GM18505 (cell line): ENCODE data around the gene FLII.
A peak's percentile ranks its signal among the peaks of the same experiment; 100 is the strongest.
"Not testable (repeated sequence)": the region's sequence is repeated elsewhere in the genome, so short reads cannot be mapped to it uniquely, and the experiment has no call there.

Source experiments
- ATAC-seq: cut with Tn5 transposase; IDR thresholded peaks from one replicate; pipeline ENCODE4 v1.9.1; 2021; ENCODE audit not compliant: unreplicated experiment
- POLR2A ChIP-seq: IDR thresholded peaks from 4 replicates; pipeline ENCODE4 v1.6.1; 2011; ENCODE audit warnings: borderline replicate concordance; ENCODE audit not compliant: insufficient read depth, insufficient read length; ENCODE audit errors: extremely low read depth

The FLII gene

DNA sequence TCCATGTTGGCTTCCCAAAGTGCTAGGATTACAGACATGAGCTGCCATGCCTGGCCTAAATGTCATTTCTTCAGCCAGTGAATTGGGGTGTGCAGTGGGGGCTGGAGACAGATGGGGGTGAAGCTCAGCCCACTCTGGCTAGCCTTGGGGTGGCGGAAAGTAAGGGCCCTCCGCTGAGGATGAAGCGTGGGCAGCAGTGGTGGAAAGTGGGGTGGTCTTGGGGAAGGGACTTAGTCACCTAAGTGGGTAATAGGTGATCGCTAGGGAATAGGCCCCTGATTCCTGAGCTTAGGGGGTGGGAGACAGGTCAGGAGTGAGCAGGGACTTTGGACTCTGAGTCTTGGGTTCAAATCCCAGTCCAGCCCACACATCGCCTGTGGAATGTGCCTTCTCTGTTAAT lies 30.9 kb downstream of the FLII start:
- ATAC-seq = no peak

DNA sequence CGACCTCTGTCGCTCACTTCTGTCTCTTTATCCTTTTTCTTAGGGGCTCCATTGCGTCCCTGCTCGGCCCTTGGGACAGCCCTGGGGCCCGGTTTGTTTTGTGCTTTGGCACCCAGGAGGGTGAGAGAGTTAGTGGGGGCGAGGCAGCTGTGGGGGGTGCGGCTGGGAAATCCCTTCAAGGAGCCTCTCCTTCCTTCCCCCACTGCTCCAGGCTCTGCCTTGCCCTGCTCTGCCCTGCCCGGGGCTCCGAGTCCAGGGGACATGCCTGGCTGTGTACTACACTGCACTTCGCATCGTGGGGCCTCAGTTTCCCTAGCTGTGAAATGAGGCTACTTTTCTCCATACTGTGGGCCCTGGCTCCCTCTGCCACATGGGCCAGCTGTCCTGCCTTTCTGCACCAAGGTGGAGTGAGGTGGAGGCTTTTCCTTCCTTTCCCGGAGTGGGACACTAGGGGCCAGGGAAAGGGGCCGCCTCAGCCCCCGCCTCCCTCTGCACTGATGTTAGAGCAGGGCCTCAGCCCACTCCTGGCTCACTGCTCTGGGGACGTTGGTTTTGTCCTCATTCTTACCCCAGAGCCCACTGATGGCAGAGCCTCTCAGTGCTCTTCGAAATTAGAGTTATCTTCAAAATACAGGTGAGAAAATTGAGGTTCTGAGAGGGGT lies 32.1 kb downstream of the FLII start:
- no peak for ATAC-seq
- TF ChIP-seq POLR2A = no peak

More for the DNA sequence above, 30.9 kb downstream of the FLII start:
- no peak for TF ChIP-seq POLR2A

DNA sequence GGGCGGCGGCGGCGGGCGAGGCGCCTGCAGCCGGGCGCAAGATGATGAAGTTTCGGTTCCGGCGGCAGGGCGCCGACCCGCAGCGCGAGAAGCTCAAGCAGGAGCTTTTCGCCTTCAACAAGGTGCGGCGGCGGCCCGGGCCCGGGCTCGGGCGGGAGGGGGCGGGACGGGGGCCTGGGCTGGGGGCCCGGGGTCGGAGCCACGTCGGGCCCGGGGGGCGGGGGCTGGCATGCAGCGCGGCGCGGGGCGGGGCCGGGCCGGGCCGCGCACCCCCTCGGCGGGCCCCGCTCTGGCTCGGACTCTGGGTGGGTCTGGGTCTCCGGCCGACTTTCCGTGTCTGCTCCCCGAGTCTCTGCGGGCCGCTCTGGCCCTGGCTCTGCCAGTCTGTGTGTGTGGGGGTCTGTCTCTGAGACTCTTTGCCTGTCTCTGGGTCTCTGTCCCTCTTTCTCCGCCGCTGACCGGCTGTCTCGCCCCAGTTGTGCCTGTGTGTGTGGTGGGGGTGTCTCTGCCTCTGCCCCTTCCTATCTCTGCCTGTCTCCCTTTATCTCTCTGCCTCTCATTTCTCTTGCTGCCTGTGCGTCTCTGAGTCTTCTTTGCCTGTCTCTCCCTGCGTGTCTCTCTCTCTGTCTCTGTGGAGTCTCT lies 32.8 kb downstream of the FLII start:
- no peak for TF ChIP-seq POLR2A
- peak; percentile 16 for ATAC-seq

DNA sequence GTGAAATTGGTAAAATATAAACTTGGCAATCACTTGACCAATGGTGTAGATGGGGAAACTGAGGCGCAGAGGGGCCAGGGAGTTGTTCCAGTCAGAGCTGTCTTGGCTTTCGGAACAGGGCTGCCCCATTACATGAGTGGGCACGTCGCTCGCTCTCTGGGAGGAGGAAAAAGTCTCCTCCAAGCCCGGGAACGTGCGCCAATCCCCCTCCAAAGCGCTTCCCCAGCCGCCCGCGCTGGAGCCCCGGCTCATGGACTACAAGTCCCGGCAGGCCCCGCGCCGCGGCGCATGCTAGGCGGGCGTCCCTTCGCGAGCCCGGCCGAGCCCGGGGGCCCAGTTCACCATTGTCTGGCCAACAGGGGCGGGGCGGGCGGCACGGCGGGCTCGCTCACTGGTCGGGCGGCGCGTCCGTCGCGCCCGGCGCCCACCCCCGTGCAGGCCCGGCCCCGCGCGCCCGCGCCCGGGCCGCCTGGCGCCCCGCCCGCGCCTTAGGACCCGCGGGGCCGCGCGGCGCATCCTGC lies 33.4 kb downstream of the FLII start, which contains the start of gene LLGL1:
Gene LLGL1 (plus strand): TSS at position 515 of the 521 bp plus-strand sequence. CDS start 48 bp downstream, outside the sequence.
- peak; percentile 86 for ATAC-seq
- no peak for TF ChIP-seq POLR2A

DNA sequence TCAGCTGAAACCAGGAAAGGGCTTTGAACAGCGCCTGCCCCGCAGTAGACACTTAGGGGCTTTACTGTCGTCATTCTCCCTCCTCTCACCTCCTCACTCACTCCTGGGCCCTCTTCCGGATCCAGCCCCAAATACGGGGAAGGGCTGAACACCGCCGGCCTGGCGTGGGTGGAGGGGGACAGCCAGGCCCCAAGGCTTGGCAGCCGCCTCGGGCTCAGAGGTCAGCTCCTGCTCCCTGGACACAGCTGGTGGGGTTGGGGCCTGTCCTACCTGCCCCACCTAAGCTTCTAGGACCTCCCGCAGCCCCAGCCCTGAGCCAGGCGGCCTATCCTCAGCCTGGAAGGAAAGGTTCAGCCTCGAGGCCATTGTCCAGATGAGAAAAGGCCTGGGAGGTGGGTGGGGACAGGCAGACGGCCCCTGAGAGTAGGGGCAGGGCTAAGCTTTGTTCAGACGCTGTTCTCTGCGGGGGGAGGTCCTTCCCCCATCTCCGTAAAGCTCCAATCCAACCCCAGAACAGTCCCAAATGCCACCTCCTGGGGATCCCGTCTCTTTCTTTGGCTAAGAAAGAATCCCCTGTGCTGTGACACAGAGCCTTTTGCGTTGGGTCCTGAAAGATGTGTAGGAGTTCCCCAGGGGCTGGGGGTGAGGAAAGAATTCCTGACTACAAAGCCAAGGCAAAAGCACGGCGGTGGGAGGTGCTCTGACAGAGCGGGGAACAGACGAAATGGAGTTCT lies 34.0 kb downstream of the FLII start:
- no peak for ATAC-seq
- no peak for TF ChIP-seq POLR2A

DNA sequence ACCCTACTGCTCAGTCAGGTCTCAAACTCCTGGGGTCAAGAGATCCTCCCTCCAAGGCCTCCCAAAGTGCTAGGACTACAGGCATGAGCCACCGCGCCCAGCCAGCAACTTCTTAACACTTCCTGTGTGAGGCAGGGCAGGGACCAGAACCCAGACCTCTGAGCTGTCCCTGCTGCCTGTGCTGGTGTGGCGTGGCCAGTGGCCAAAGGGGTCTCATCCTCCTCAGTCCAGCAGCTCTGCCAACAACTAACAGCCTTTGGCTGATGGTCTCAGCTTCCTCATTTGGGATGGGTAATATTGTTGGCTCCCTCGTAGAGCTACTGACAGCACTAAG lies 34.5 kb downstream of the FLII start:
- TF ChIP-seq POLR2A = no peak
- no peak for ATAC-seq

DNA sequence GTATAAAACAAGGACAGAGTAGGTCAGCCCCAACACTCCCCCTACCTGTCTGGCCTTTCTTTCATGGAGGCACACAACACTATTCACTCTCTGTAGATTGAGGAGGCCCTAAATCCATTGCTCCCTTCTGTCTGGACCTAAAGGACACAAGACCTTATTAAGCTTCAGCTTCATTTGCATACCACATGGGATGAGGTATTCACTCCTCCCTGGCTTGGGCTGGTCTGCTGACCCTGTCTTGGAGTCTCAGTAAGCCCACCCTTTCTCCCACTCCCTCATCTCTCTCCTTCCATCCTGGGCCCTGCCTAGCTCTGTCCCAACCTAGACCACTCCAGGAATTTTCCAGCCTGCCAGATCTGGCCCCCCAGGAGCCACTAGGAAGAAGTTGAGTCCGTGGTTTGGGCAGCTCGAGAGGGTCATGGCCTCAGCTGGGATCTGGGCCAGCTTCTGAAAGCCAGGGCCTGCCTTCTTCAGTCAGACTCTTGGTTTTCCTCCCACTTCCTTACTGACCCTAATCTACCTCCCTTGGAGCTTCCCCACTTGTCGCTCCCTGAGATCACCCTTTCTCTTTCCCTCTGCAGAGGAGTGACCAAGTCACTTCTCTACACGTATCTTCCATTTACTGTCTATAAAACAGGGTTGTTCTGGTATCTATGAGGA lies 39.7 kb downstream of the FLII start:
- ATAC-seq = no peak
- no peak for TF ChIP-seq POLR2A

DNA sequence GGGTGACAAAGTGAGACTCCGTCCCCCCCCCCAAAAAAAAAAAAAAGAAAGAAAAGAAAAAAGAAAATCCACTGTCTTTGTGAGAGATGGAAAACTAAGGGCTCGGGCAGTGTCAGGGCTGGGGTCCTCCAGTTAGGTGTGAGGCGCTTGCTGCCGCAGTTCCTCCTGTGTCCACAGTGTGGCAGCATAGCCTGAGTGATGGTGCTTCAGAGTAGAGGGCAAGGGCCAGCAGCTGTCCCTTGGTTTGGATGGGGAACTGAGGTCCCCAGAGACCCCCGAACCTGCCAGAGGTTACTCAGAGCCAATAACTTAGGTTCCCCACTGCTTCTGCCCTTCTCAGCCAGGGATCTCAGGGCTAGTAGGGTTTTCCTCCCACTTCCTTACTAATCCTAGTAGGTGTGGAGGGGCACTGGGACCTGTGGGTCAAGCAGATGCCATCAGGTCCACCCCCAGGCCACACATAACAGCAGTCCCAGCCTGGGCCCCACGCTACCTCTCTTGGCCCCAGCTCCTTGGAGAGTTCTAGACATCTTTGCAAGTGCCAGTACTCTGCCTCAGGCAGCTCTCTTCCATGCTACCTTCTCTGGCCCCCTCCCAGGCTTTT lies 41.0 kb downstream of the FLII start:
- no peak for ATAC-seq
- TF ChIP-seq POLR2A = no peak

DNA sequence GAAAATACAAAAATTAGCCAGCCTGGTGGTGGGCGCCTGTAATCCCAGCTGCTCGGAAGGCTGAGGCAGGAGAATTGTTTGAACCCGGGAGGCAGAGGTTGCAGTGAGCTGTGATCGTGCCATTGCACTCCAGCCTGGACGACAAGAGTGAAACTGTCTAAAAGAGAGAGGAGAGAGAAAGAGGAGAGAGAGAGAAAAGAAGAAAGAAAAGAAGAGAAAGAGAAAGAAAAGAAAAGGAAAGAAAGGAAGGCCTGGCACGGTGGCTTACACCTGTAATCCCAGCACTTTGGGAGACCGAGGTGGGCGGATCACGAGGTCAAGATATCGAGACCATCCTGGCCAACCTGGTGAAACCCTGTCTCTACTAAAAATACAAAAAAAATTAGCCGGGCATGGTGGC lies 41.6 kb downstream of the FLII start:
- not testable (repeated sequence) for ATAC-seq

DNA sequence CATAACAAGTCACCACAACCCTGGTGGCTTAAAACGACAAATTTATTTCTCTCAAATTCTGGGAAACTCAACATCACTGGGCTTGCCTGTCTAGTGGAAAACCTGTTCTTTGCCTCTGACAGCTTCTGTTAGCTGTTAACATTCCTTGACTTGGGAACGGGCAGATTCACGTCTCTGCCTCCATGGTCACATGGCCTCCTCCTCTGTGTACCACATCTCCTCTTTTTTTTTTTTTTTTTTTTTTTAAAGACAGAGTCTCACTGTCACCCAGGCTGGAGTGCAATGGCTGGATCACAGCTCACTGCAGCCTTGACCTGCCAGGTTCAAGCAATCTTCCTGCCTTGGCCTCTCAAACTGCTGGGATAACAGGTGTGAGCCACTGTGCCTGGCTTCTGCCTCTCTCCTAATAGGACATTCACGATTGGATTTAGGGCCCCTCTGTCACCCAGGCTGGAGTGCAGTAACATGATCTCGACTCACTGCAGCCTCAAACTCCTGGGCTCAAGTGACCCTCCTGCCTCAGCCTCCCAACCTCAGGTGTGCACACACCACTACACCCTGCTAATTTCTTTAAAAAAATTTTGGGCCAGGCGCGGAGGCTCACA lies 44.8 kb downstream of the FLII start:
- no peak for ATAC-seq
- TF ChIP-seq POLR2A = no peak

DNA sequence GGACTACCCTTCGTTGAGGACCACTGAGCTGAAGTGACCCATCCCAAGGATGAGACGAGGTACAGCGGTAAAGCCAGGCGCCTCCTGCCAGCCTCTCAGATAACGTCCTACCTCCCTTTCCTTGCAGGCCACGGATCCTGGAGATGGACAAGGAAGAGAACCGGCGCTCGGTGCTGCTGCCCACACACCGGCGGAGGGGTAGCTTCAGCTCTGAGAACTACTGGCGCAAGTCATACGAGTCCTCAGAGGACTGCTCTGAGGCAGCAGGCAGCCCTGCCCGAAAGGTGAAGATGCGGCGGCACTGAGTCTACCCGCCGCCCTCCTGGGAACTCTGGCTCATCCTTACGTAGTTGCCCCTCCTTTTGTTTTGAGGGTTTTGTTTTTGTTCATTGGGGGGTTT lies 50.4 kb downstream of the FLII start:
- no peak for ATAC-seq
- TF ChIP-seq POLR2A = no peak

DNA sequence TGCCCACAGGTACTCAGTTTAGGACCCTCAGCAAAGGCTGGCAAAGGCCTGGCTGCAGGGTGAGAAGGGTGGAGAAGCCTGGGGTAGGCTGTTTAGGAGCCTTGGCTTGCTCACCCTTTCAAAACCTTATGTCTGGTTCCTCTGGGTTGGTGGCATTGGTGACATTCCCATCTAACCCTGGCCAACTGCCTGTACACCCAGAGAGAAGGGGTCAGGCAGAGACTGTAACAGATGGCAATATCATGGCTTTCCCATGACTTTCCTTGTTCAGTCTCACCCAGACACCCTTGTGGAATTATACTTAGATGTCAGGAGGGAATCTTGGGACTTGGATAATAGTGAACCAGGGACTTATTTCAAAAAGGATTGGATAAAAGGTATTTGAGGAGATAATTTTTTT lies 51.6 kb downstream of the FLII start:
- no peak for TF ChIP-seq POLR2A
- no peak for ATAC-seq

DNA sequence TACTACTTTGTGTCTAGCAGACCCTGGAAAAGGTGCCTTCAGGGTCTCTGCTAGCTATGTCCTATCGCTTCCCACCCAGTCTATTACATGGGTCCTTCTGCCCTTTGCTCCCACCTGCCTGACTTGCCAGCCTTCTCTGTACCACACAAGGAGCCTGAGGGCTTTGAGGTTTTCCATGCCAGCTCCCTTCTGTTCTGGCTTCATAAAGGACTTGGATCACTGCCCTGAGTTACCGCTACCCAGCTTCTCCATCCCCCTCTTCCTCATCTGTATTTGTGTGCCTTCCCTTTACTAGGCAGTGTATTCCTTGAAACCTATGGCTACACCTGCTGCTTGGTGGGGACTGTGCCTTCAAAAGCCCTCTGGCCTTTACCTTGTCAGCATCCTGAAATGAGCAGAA lies 52.7 kb downstream of the FLII start:
- TF ChIP-seq POLR2A = no peak
- no peak for ATAC-seq

DNA sequence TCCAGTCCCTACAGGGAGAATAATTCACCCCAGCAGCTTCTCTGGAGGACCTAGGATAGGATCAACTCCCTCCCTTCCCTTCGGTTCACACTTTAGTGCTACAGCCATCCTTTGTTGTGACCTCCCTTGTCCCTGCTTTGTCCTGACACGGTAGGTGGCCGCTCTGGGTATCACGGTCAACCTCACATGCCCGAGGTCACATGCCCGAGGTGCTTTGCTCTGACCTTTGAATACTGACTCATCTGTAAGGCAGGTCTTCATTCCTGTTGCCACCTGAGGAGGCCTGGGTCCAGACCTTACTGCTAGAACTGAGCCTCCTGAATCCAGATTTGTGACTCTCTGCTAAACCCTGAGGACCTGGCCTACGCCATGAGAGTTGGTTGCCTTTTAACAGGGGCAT lies 55.2 kb downstream of the FLII start:
- no peak for TF ChIP-seq POLR2A
- no peak for ATAC-seq
